Measurements from ENCODE around the gene PSEN1.

Gene PSEN1

DNA sequence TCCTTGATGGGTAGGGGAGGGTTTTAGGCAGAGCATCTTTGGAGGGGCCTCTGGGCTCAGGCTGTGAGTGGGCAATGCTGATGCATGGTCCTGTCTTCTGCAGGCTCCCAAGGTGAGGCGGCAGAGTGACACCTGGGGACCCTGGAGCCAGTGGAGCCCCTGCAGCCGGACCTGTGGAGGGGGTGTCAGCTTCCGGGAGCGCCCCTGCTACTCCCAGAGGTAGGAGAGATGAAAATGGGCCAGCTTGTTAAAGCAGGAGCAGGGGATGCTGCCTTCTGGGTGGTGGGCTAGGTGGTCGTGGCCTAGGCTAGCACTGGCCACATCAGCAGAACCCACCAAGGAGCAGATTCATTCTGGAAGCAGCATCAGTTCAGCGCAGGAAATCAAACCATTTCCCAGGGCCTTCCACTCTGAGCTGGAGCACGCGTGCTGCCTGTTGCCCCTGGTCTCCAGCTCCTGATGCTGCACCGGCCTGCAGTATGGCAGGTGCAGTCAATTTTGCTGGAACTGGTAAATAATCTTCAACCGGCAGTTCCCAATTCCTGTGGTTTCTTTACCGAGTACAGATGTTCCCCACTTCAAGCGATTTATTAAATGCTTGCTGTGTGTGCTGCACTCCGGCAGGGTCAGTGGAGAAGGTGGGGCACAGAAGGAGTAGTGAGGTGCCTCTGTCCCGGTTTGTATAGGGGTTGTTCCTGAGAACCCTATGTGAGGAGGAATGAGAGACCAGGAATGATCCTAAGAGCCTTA is 108.4 kb downstream of the PSEN1 start:
- in situ Hi-C loops (cut with MboI; ENCODE audit: low sequenced_read_pairs, unreplicated experiment), result no loop called here
- DNase-seq (ENCODE audit: low spot score), result no peak

DNA sequence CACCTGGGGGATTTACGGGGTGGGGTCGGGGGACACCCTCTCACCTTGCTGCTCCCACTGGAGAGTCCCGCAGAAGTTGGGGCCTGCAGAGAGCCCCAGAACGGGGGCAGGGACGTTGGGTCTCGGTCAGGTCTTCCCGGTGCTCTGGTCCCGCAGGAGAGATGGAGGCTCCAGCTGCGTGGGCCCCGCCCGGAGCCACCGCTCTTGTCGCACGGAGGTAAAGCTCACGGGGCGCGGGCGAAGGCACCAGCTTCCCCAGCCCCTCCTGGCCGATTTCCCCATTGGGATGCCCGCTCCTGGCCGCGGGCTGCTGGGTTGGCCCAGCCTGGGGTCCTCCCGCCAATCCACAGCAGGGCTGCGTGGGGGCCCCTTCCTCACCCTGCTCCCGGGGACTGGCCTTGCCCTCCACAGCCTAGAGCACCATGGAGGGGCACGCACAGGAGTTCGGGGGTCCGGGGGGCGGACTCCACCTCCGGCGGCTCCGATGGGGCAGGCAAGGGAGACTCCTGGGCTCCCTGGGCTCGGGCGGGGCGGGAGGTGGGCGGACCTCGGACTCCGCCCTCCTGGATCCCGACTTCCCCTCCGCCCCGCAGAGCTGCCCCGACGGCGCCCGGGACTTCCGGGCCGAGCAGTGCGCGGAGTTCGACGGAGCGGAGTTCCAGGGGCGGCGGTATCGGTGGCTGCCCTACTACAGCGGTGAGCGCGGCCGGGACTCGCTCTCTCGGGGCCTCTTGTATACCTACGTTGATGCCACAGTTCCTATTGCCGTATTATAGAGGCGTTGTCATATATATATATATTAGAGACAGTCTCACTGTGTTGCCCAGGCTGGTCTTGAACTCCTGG is 109.4 kb downstream of the PSEN1 start:
- in situ Hi-C loops (cut with MboI; ENCODE audit: low sequenced_read_pairs, unreplicated experiment), result no loop called here
- DNase-seq (ENCODE audit: low spot score), result peak; percentile 81
- TF ChIP-seq, protein P1, sequence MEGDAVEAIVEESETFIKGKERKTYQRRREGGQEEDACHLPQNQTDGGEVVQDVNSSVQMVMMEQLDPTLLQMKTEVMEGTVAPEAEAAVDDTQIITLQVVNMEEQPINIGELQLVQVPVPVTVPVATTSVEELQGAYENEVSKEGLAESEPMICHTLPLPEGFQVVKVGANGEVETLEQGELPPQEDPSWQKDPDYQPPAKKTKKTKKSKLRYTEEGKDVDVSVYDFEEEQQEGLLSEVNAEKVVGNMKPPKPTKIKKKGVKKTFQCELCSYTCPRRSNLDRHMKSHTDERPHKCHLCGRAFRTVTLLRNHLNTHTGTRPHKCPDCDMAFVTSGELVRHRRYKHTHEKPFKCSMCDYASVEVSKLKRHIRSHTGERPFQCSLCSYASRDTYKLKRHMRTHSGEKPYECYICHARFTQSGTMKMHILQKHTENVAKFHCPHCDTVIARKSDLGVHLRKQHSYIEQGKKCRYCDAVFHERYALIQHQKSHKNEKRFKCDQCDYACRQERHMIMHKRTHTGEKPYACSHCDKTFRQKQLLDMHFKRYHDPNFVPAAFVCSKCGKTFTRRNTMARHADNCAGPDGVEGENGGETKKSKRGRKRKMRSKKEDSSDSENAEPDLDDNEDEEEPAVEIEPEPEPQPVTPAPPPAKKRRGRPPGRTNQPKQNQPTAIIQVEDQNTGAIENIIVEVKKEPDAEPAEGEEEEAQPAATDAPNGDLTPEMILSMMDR (IDR thresholded peaks at IDR 0.05; ENCODE audit: borderline replicate concordance, control extremely low read depth, extremely low read depth, insufficient read depth, missing control alignments), result no peak

More for the DNA sequence above, 108.4 kb downstream of the PSEN1 start:
- TF ChIP-seq, protein P1 (IDR thresholded peaks at IDR 0.05; ENCODE audit: borderline replicate concordance, control extremely low read depth, extremely low read depth, insufficient read depth, missing control alignments), result no peak

DNA sequence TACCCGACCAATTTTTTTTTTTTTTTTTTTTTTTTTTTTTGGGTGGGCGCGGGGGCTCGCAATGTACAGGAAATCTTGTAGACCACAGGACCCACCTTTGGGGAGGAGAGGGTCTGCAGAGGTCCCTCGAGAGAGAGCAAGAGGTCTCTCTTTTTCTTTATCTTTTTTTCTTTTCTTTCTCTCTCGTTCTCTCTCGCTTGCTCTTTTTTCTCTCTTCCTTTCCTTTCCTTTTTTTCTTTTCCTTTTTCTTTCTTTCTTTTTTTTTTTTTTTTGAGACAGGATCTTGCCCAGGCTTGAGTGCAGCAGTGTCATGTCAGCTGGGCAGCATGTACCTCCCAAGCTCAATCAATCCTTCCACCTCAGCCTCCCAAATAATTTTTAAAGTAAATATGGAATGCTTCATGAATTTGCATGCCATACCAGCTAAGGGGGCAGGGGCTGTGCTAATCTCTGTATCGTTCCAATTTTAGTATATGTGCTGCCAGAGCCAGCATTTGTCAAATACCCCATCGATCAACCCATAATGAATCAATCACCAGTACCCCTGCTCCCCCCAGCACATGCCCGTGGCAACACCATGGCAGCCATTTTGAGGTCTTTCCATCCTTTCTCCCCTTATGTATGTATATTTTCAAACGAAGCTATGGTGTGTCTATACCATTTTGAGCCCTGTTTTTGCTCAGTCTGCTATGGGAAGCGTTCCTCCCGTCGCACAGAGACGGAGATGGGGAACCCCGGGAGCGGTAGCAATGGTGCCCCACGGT is 110.3 kb downstream of the PSEN1 start:
- no peak for DNase-seq (ENCODE audit: low spot score)
- TF ChIP-seq, protein P1 (IDR thresholded peaks at IDR 0.05; ENCODE audit: borderline replicate concordance, control extremely low read depth, extremely low read depth, insufficient read depth, missing control alignments), result no peak
- in situ Hi-C loops (cut with MboI; ENCODE audit: low sequenced_read_pairs, unreplicated experiment), result no loop called here

DNA sequence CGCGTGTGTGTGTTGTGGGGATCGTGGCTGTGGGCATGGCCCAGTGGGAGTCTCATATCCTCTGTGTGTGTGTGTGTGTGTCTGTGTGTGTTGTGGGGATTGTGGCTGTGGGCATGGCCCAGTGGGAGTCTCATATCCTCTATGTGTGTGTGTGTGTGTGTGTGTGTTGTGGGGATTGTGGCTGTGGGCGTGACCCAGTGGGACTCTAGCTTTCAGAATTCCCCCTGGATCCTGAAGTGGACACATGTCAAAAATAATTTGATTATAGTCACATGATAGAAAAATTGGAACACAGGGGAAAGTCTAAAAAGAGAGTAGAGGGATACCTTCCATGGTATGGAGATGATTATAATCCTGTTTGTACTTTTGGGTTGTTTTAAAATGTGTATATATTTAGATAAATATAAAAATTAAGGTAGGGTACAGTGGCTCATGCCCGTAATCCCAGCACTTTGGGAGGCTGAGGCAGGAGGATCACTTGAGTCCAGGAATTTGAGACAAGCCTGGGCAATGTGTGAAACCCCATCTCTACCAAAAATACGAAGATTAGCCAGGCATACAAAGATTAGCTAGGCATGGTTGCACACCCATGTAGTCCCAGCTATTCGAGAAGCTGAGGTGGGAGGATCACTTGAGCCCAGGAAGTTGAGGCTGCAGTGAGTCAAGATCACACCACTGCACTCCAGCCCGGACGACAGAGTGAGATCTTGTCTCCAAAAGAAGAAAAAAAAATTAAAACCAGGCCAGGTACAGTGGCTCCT is 112.0 kb downstream of the PSEN1 start:
- in situ Hi-C loops (cut with MboI; ENCODE audit: low sequenced_read_pairs, unreplicated experiment), result no loop called here
- DNase-seq (ENCODE audit: low spot score), result no peak
- TF ChIP-seq, protein P1 (IDR thresholded peaks at IDR 0.05; ENCODE audit: borderline replicate concordance, control extremely low read depth, extremely low read depth, insufficient read depth, missing control alignments), result no peak

DNA sequence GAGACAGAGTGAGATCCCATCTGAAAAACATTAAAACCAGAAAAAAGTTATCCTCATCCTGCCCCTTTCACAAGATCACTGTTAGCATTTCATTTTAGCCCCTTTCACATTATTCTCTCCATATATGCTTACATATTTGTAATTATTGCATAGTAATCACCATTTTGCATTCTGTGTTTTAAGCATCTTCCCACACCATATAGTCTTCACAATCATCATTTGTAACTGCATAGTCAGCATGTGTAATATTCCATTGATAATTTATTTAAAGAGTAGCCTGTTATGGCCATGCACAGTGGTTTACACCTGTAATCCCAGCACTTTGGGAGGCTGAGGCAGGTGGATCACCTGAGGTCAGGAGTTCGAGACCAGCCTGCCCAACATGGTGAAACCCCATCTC is 112.8 kb downstream of the PSEN1 start:
- in situ Hi-C loops (cut with MboI; ENCODE audit: low sequenced_read_pairs, unreplicated experiment), result no loop called here
- TF ChIP-seq, protein P1 (IDR thresholded peaks at IDR 0.05; ENCODE audit: borderline replicate concordance, control extremely low read depth, extremely low read depth, insufficient read depth, missing control alignments), result no peak
- no peak for DNase-seq (ENCODE audit: low spot score)

Measured in GM13976 (cell line).